ENCODE data around the gene ADAM23. TPM values are rescaled to one million over a fixed set of nuclear protein-coding genes. Genes with fewer than 3 reads are reported as not detected.
A peak's percentile ranks its signal among the peaks of the same experiment; 100 is the strongest.

ADAM23 gene
- total RNA-seq, 1 donor from 2014 or later: 0.60 TPM

DNA sequence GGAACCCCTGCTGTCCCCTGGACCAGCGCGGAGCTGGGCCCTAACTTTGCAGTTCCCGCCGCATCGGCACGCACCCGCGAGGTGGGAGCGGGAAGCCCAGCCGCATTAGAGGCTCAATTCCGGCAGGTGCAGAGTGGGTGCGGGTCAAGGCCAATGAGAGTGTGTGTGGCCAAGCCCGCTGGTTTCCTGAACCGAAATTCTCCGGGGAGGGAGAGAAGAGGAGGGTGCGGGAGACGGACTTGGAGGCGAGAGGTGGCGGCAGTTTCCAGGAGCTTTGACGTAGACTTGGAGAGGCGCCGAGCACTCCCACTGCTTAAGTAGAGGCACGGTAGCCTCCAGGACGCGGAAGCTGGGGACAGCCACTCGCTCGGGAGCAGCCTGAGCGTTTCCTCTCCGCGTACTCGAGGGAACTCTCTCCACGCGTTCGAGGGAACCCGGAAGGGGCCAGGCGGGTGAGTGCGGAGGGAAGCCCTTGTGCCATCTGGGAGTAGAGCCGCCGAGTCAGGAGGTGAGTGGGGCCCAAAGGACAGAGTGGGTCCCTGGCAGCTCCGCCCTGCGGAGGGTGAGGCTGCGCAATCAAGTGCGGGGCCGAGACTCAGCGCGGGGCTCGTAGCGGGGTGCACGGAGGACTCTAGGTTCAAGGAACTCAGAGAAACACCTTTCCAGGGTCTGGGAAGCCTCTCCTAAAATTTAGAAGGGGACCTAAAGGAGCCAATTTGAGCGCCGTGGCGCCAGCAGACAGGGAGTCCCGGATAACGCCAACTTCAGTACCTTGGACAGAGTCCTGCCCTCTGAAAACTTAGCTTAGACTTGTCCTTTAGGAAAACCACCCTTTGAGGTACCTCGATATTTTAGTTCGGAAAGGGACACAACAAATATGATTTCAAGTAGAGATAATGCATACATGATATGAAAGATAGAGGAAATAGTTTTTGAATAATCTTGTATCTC, 199.0 kb downstream of the ADAM23 start, which contains the start of gene FAM237A:
Gene FAM237A, plus strand, starts transcription at position 413 of the 951 bp plus-strand sequence. CDS start 1,750 bp downstream, outside the sequence.
- DNase-seq (ENCODE audit: low read depth in 2 of 2): peak; percentile 63 to 72

GRCh38 chr2:206647985-206648384, 204.7 kb downstream of the ADAM23 start:
- no peak for DNase-seq (ENCODE audit: low read depth in 2 of 2)

DNA sequence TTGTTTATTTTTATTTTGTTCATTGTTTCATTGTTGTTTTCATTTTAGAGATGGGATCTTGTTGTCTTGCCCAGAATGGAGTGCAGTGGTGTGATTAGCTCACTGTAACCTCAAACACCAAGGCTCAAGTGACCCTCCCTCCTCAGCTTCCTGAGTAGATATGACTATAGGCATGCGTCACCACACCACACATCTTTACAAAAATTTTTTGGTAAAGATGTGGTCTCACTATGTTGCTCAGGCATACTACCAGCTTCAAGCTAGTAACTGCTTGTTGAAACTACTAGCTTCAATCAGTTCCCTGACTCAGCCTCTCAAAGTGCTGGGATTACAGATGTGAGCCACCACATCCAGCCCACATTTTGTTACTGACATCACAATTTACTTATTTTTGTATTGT, 213.8 kb downstream of the ADAM23 start:
- no peak for DNase-seq (ENCODE audit: low read depth in 2 of 2)

- no peak for DNase-seq (ENCODE audit: low read depth in 2 of 2)
Observed at GRCh38 chr2:206665251-206665650, 221.9 kb downstream of the ADAM23 start.

Other genes with a start within 250 kb of the ADAM23 start
- gene ZDBF2, start 168.9 kb upstream of the ADAM23 start, total RNA-seq: 7.8 and 15.7 TPM in 2 replicates
- not detected in 2 replicates for gene FAM237A, start 199.0 kb downstream of the ADAM23 start, total RNA-seq